Endodermal cell (in vitro differentiated cells): ENCODE data around the gene CD46. TPM values are rescaled to one million over a fixed set of nuclear protein-coding genes. Genes with fewer than 3 reads are reported as not detected.

Source experiments
- DNase-seq: peaks from one replicate; pipeline ENCODE4 v3.0.0-alpha.2; 2017
- H3K27ac ChIP-seq: 2 replicates; pipeline ENCODE4 v1.5.1; 2013; ENCODE audit warnings: mild to moderate bottlenecking, low read depth, low read length, moderate library complexity
- H3K27me3 ChIP-seq: 2 replicates; pipeline ENCODE4 v1.6.1; 2013; ENCODE audit warnings: mild to moderate bottlenecking, low read length, moderate library complexity; ENCODE audit not compliant: insufficient read depth, control insufficient read depth, poor library complexity, severe bottlenecking
- H3K36me3 ChIP-seq: 2 replicates; pipeline ENCODE4 v1.7.0; 2013; ENCODE audit warnings: mild to moderate bottlenecking, low read length, moderate library complexity; ENCODE audit not compliant: control insufficient read depth, insufficient read depth
- H3K4me1 ChIP-seq: one replicate; pipeline ENCODE4 v1.7.0; 2013; ENCODE audit warnings: low read length; ENCODE audit not compliant: control insufficient read depth, insufficient read depth
- H3K4me3 ChIP-seq: 2 replicates; pipeline ENCODE4 v1.5.1; 2013; ENCODE audit warnings: mild to moderate bottlenecking, low read length, moderate library complexity
- H3K9ac ChIP-seq: 2 replicates; pipeline ENCODE4 v1.6.1; 2013; ENCODE audit warnings: mild to moderate bottlenecking, low read length, moderate library complexity; ENCODE audit not compliant: poor library complexity, severe bottlenecking; ENCODE audit errors: extremely low read depth
- H3K9me3 ChIP-seq: 2 replicates; pipeline ENCODE4 v1.6.1; 2013; ENCODE audit warnings: mild to moderate bottlenecking, low read length, moderate library complexity; ENCODE audit not compliant: control insufficient read depth
- H3K27ac Mint-ChIP-seq: 2 replicates; pipeline ENCODE4 v1.8.0; 2020; ENCODE audit warnings: mixed read lengths
- H3K27me3 Mint-ChIP-seq: 2 replicates; pipeline ENCODE4 v1.8.0; 2021; ENCODE audit warnings: mild to moderate bottlenecking, mixed read lengths; ENCODE audit not compliant: insufficient read depth
- H3K36me3 Mint-ChIP-seq: 2 replicates; pipeline ENCODE4 v1.8.0; 2020; ENCODE audit warnings: low read depth, mixed read lengths
- H3K4me1 Mint-ChIP-seq: 2 replicates; pipeline ENCODE4 v1.8.0; 2020; ENCODE audit warnings: mixed read lengths
- H3K4me3 Mint-ChIP-seq: 2 replicates; pipeline ENCODE4 v1.8.0; 2020; ENCODE audit warnings: mild to moderate bottlenecking, moderate library complexity, mixed read lengths
- H3K9me3 Mint-ChIP-seq: 2 replicates; pipeline ENCODE4 v1.8.0; 2020; ENCODE audit warnings: mild to moderate bottlenecking, mixed read lengths
- CTCF ChIP-seq: fragments of 200-600 bp; sonication (generic); conservative IDR thresholded peaks from 2 replicates; pipeline ENCODE4 v1.5.0; 2021; ENCODE audit warnings: antibody characterized with exemption, mild to moderate bottlenecking
- WGBS, 2 experiments: methylation state at CpG; one replicate each; pipeline versions ENCODE4 v1.1.5 to v1.1.7; 2013; ENCODE audit warnings: missing lambda C conversion rate in 2 of 2, mixed read lengths in 1 of 2; ENCODE audit not compliant: insufficient coverage in 1 of 2, insufficient read length in 1 of 2; 5-methylcytosine and 5-hydroxymethylcytosine counted together
- total RNA-seq, 2 donors: library from RNA; stranded (reverse); fragmentation: NEBNext Ultra II Directional in 1 of 2; extraction: Animal tissue kit (Norgen Biotek cat#: 25700) in 1 of 2; gene quantifications; 2 replicates in 1 of 2; 3 replicates in 1 of 2; pipeline ENCODE4 v1.2.1, GENCODE V29; 2021

The CD46 gene
- total RNA-seq, 2 donors from 2014 or later: 132 to 135 TPM

- Mint-ChIP-seq H3K36me3 (no peaks in the 10 kb centered on the region), H3K27ac (no peak overlapping the region), H3K4me1 (peaks cover 7% of the 10 kb centered on the region), H3K9me3 (no peaks in the 10 kb centered on the region), H3K4me3 (no peak overlapping the region), H3K27me3 (peaks cover 4% of the 10 kb centered on the region)
- H3K36me3 ChIP-seq: no peaks in the 10 kb centered on the region
- no peaks in the 10 kb centered on the region for H3K4me1 ChIP-seq
- peak; percentile 33 for DNase-seq
- 92 to 94% methylated on average over 5 to 7 of the region's 7 CpGs for WGBS, 2 experiments
- TF ChIP-seq CTCF: no peak
- no peaks in the 10 kb centered on the region for H3K27me3 ChIP-seq
- no peak overlapping the region for H3K4me3 ChIP-seq
- no peaks in the 10 kb centered on the region for H3K9me3 ChIP-seq
- no peak overlapping the region for H3K27ac ChIP-seq
- H3K9ac ChIP-seq: no peak overlapping the region
These were observed 56.5 kb downstream of the CD46 start for GRCh38 chr1:207808322-207808705.

- Mint-ChIP-seq H3K4me1 (peaks cover 6% of the 10 kb centered on the region), H3K36me3 (no peaks in the 10 kb centered on the region), H3K27ac (no peak overlapping the region), H3K27me3 (peaks cover 4% of the 10 kb centered on the region), H3K4me3 (no peak overlapping the region), H3K9me3 (no peaks in the 10 kb centered on the region)
- 91 to 93% methylated on average over 3 to 5 of the region's 5 CpGs for WGBS, 2 experiments
- Histone ChIP-seq H3K27ac (no peak overlapping the region), H3K4me1 (no peaks in the 10 kb centered on the region), H3K9me3 (no peaks in the 10 kb centered on the region), H3K9ac (no peak overlapping the region), H3K27me3 (no peaks in the 10 kb centered on the region), H3K36me3 (no peaks in the 10 kb centered on the region), H3K4me3 (no peak overlapping the region)
- TF ChIP-seq CTCF: no peak
- no peak for DNase-seq
These were observed 57.2 kb downstream of the CD46 start for GRCh38 chr1:207808911-207809555.

- Histone ChIP-seq H3K27ac (no peak overlapping the region), H3K4me3 (no peak overlapping the region), H3K27me3 (no peaks in the 10 kb centered on the region), H3K9me3 (no peaks in the 10 kb centered on the region), H3K4me1 (no peaks in the 10 kb centered on the region), H3K9ac (no peak overlapping the region), H3K36me3 (no peaks in the 10 kb centered on the region)
- WGBS, 2 experiments: 87% methylated on average over 2 of the region's 2 CpGs; no CpG with 5 or more reads in 1 of the 2 experiments
- no peak for TF ChIP-seq CTCF
- no peaks in the 10 kb centered on the region for H3K9me3 Mint-ChIP-seq
- DNase-seq: peak; percentile 26
- no peak overlapping the region for H3K27ac Mint-ChIP-seq
- no peak overlapping the region for H3K4me3 Mint-ChIP-seq
- H3K27me3 Mint-ChIP-seq: peaks cover 4% of the 10 kb centered on the region
- peaks cover 2% of the 10 kb centered on the region for H3K4me1 Mint-ChIP-seq
- H3K36me3 Mint-ChIP-seq: no peaks in the 10 kb centered on the region
These were observed 58.3 kb downstream of the CD46 start for GRCh38 chr1:207810173-207810572.
